SK-N-SH (cell line): Measurements from ENCODE around the gene CDAN1. TPM values are rescaled to one million over a fixed set of nuclear protein-coding genes. Genes with fewer than 3 reads are reported as not detected.

Experiments used
- CTCF ChIA-PET: fragments of 300-600, 350-600 bp; formaldehyde crosslinking; extraction: SDS; loops from one replicate; lab custom pipeline; 2021; lab: Yijun Ruan, JAX
- POLR2A ChIA-PET: fragments of 350-600 bp; sonication (Branson Sonifier 250); formaldehyde crosslinking; extraction: SDS; loops from one replicate; lab custom pipeline; 2020; ENCODE audit warnings: antibody characterized with exemption, inconsistent platforms; lab: Yijun Ruan, JAX
- DNase-seq: peaks from one replicate; pipeline ENCODE4 v3.0.0; 2012
- H2AFZ ChIP-seq: fragments of 200-600 bp; sonication (generic); 2 replicates; pipeline ENCODE4 v1.8.1; 2016; ENCODE audit warnings: antibody characterized with exemption, mild to moderate bottlenecking, low read depth
- H3F3A ChIP-seq: fragments of 200-600 bp; sonication (generic); replicated peaks from 2 replicates; pipeline ENCODE3; 2016; ENCODE audit warnings: antibody characterized with exemption, mild to moderate bottlenecking; ENCODE audit not compliant: insufficient read depth
- H3K27ac ChIP-seq, 2 experiments: fragments of 200-500 bp in 1 of 2; fragments of 200-600 bp in 1 of 2; sonication (Bioruptor generic) in 1 of 2; sonication (generic), shearing (Covaris generic) in 1 of 2; 2 replicates each; pipeline versions ENCODE4 v1.5.1 to v1.6.1; 2014 to 2016; ENCODE audit warnings: low read depth in 2 of 2, inconsistent platforms in 1 of 2, low read length in 1 of 2, mild to moderate bottlenecking in 1 of 2, mixed read lengths in 1 of 2
- H3K27me3 ChIP-seq: fragments of 200-600 bp; sonication (generic), shearing (Covaris generic); 2 replicates; pipeline ENCODE4 v1.6.1; 2016; ENCODE audit warnings: mixed run types; ENCODE audit not compliant: insufficient read depth
- H3K36me3 ChIP-seq, 2 experiments: fragments of 200-500 bp in 1 of 2; fragments of 200-600 bp in 1 of 2; sonication (Bioruptor generic) in 1 of 2; sonication (generic) in 1 of 2; replicated peaks in 1 of 2; 2 replicates each; pipeline versions ENCODE3 to v1.5.1; 2014 to 2016; ENCODE audit warnings: low read length in 1 of 2, mild to moderate bottlenecking in 1 of 2; ENCODE audit not compliant: insufficient read depth in 2 of 2, control insufficient read depth in 1 of 2
- H3K4me1 ChIP-seq, 2 experiments: fragments of 200-500 bp in 1 of 2; fragments of 200-600 bp in 1 of 2; sonication (Bioruptor generic) in 1 of 2; sonication (generic), shearing (Covaris generic) in 1 of 2; 2 replicates each; pipeline versions ENCODE4 v1.5.1 to v1.6.1; 2014 to 2016; ENCODE audit warnings: low read depth in 1 of 2, low read length in 1 of 2, mixed run types in 1 of 2; ENCODE audit not compliant: insufficient read depth in 2 of 2, control insufficient read depth in 1 of 2
- H3K4me2 ChIP-seq: fragments of 200-600 bp; sonication (generic), shearing (Covaris generic); 2 replicates; pipeline ENCODE4 v1.6.1; 2017; ENCODE audit warnings: mixed run types
- H3K4me3 ChIP-seq, 2 experiments: fragments of 200-500 bp in 1 of 2; fragments of 200-600 bp in 1 of 2; sonication (Bioruptor generic) in 1 of 2; sonication (generic), shearing (Covaris generic) in 1 of 2; 2 replicates each; pipeline versions ENCODE4 v1.5.1 to v1.8.1; 2014 to 2016; ENCODE audit warnings: low read depth in 2 of 2, inconsistent platforms in 1 of 2, low read length in 1 of 2, mild to moderate bottlenecking in 1 of 2, mixed read lengths in 1 of 2, moderate library complexity in 1 of 2
- H3K79me2 ChIP-seq: fragments of 200-600 bp; sonication (generic); 2 replicates; pipeline ENCODE4 v1.8.1; 2017; ENCODE audit warnings: mild to moderate bottlenecking; ENCODE audit not compliant: insufficient read depth
- H3K9ac ChIP-seq: fragments of 200-600 bp; sonication (generic); 2 replicates; pipeline ENCODE4 v1.6.1; 2017; ENCODE audit warnings: mixed run types
- H3K9me2 ChIP-seq: fragments of 200-600 bp; sonication (generic); 2 replicates; pipeline ENCODE4 v1.6.1; 2017; ENCODE audit warnings: mixed run types
- H3K9me3 ChIP-seq: fragments of 200-600 bp; sonication (generic); 2 replicates; pipeline ENCODE4 v1.6.1; 2017; ENCODE audit warnings: mixed run types, mild to moderate bottlenecking, moderate library complexity
- H4K20me1 ChIP-seq: fragments of 200-600 bp; sonication (generic); 2 replicates; pipeline ENCODE4 v1.6.1; 2017; ENCODE audit warnings: mild to moderate bottlenecking, mixed run types; ENCODE audit not compliant: insufficient read depth
- CHD2 ChIP-seq: fragments of 150-350 bp; IDR thresholded peaks from 2 replicates; pipeline ENCODE4 v1.6.1; 2018; ENCODE audit warnings: low read length; ENCODE audit not compliant: partially characterized antibody
- ELF1 ChIP-seq: IDR thresholded peaks from 2 replicates; pipeline ENCODE4 v1.4.0; 2012
- EP300 ChIP-seq, 2 experiments: IDR thresholded peaks; 2 replicates each; pipeline versions ENCODE4 v1.4.0 to v1.6.1; 2012; ENCODE audit warnings: borderline replicate concordance in 1 of 2, low read depth in 1 of 2, low read length in 1 of 2
- FOSL2 ChIP-seq: IDR thresholded peaks from 2 replicates; pipeline ENCODE4 v1.4.0; 2012; ENCODE audit warnings: low read depth, mild to moderate bottlenecking, moderate library complexity, borderline replicate concordance
- FOXJ3 ChIP-seq: sonication (generic); formaldehyde crosslinking; IDR thresholded peaks from 2 replicates; pipeline ENCODE4 v1.5.1; 2020; ENCODE audit warnings: mild to moderate bottlenecking, missing genetic modification reagents
- FOXM1 ChIP-seq: IDR thresholded peaks from 2 replicates; pipeline ENCODE4 v1.4.0; 2012; ENCODE audit warnings: low read depth, mild to moderate bottlenecking
- IRF3 ChIP-seq: fragments of 150-350 bp; IDR thresholded peaks from 2 replicates; pipeline ENCODE4 v1.6.1; 2016; ENCODE audit warnings: mild to moderate bottlenecking, low read depth, low read length
- JUND ChIP-seq: IDR thresholded peaks from 2 replicates; pipeline ENCODE4 v1.4.0; 2012
- MAX ChIP-seq: IDR thresholded peaks from 2 replicates; pipeline ENCODE4 v1.4.0; 2012; ENCODE audit warnings: low read depth
- MEF2A ChIP-seq: IDR thresholded peaks from 2 replicates; pipeline ENCODE4 v1.4.0; 2012; ENCODE audit warnings: low read depth, borderline replicate concordance
- MXI1 ChIP-seq: IDR thresholded peaks from 2 replicates; pipeline ENCODE4 v1.6.1; 2012; ENCODE audit warnings: mild to moderate bottlenecking, low read depth, low read length, improper control_type of control experiment
- PBX3 ChIP-seq: IDR thresholded peaks from 2 replicates; pipeline ENCODE4; 2012
- POLR2AphosphoS5 ChIP-seq: IDR thresholded peaks from 2 replicates; pipeline ENCODE4 v1.6.1; 2012; ENCODE audit warnings: low read depth, low read length
- REST ChIP-seq: IDR thresholded peaks from 2 replicates; pipeline ENCODE4 v1.6.1; 2012; ENCODE audit warnings: mild to moderate bottlenecking, low read depth, low read length, moderate library complexity
- RFX5 ChIP-seq: IDR thresholded peaks from 2 replicates; pipeline ENCODE4 v1.6.1; 2012; ENCODE audit warnings: mild to moderate bottlenecking, improper control_type of control experiment, low read length
- SMC3 ChIP-seq: IDR thresholded peaks from 2 replicates; pipeline ENCODE4 v1.6.1; 2012; ENCODE audit warnings: low read depth, low read length, improper control_type of control experiment
- TAF1 ChIP-seq: IDR thresholded peaks from 2 replicates; pipeline ENCODE4 v1.6.1; 2012; ENCODE audit warnings: low read depth, mild to moderate bottlenecking, low read length, moderate library complexity, borderline replicate concordance
- USF1 ChIP-seq: IDR thresholded peaks from 2 replicates; pipeline ENCODE4 v1.4.0; 2012; ENCODE audit warnings: low read depth, borderline replicate concordance
- YY1 ChIP-seq: IDR thresholded peaks from 2 replicates; pipeline ENCODE4 v1.4.0; 2012; ENCODE audit warnings: low read depth, mild to moderate bottlenecking
- WGBS: methylation state at CpG from one replicate; pipeline ENCODE4 v1.1.6; 2017; ENCODE audit warnings: low lambda C conversion rate; 5-methylcytosine and 5-hydroxymethylcytosine counted together
- polyA plus RNA-seq, 3 experiments: library from polyadenylated mRNA; depleted of rRNA; stranded (reverse); fragments of >200 nt; gene quantifications; 2 replicates each; pipeline ENCODE4 v1.2.3, GENCODE V29; 2012

CDAN1 gene
- polyA plus RNA-seq, 1 of the 3 experiments (the other 2 are of a cell fraction), result 6.2 TPM

- Histone ChIP-seq H3K36me3 (peaks cover 16 to 24% of the 10 kb centered on the region in 2 experiments), H2AFZ (no peak overlapping the region), H3K4me3 (no peak overlapping the region), H3K9ac (no peak overlapping the region), H3K9me2 (no peaks in the 10 kb centered on the region), H3K4me1 (peaks cover 0 to 5% of the 10 kb centered on the region in 2 experiments; a peak in 2 of 4 replicates), H3K27me3 (no peaks in the 10 kb centered on the region), H3K4me2 (no peak overlapping the region), H3K79me2 (no peaks in the 10 kb centered on the region), H4K20me1 (no peaks in the 10 kb centered on the region), H3K27ac (no peak overlapping the region), H3K9me3 (0 out of 2 replicates have a peak, but pooled peaks cover 2% of the 10 kb centered on the region), H3F3A (peaks cover 4% of the 10 kb centered on the region)
- ChIA-PET POLR2A (no interaction called here), CTCF (interaction anchor here (1.1 kb wide), 1 partner anchor 8 kb away, joined by 3 read pairs; no protein-coding TSS in a partner anchor)
- 93% methylated on average over 2 of the region's 2 CpGs for WGBS
- no peak for DNase-seq
- no peak for TF ChIP-seq SMC3
- no peak for TF ChIP-seq FOSL2
- TF ChIP-seq IRF3, result no peak
- TF ChIP-seq EP300 (IDR thresholded peaks at IDR 0.05; ENCODE audit: borderline replicate concordance in 1 of 2, low read depth in 1 of 2, low read length in 1 of 2), result no peak
- no peak for TF ChIP-seq CHD2
- no peak for TF ChIP-seq RFX5
- no peak for TF ChIP-seq POLR2AphosphoS5
- no peak for TF ChIP-seq USF1
- TF ChIP-seq REST, result no peak
- no peak for TF ChIP-seq MAX
- no peak for TF ChIP-seq FOXM1
- no peak for TF ChIP-seq FOXJ3 (CRISPR knock-in tag)
- TF ChIP-seq MXI1, result no peak
- no peak for TF ChIP-seq YY1
- no peak for TF ChIP-seq MEF2A
- TF ChIP-seq TAF1, result no peak
- TF ChIP-seq JUND, result no peak
- no peak for TF ChIP-seq ELF1
- TF ChIP-seq PBX3, result no peak
- TF ChIP-seq, all 33 proteins: peak for 0
Measured at GRCh38 chr15:42750306-42750705, 13.4 kb upstream of the CDAN1 start.
